ENCODE data around the gene ENTPD5.
"Not testable (repeated sequence)": the region's sequence is repeated elsewhere in the genome, so short reads cannot be mapped to it uniquely, and the experiment has no call there.

The ENTPD5 gene

GRCh38 chr14:74008843-74009499, 10.1 kb downstream of the ENTPD5 start:
- no peak for DNase-seq (ENCODE audit: low spot score)

- DNase-seq (ENCODE audit: low spot score) = not testable (repeated sequence)
Observed at GRCh38 chr14:74005664-74006063, 13.4 kb downstream of the ENTPD5 start.

GRCh38 chr14:73998726-73999125, 20.4 kb downstream of the ENTPD5 start:
- DNase-seq (ENCODE audit: low spot score) = no peak

GRCh38 chr14:73997944-73998447, 21.1 kb downstream of the ENTPD5 start:
- DNase-seq (ENCODE audit: low spot score) = no peak

GRCh38 chr14:73997108-73997943, 21.8 kb downstream of the ENTPD5 start:
- no peak for DNase-seq (ENCODE audit: low spot score)

- no peak for DNase-seq (ENCODE audit: low spot score)
Observed at GRCh38 chr14:73996731-73997107, 22.4 kb downstream of the ENTPD5 start.

GRCh38 chr14:73995977-73996378, 23.1 kb downstream of the ENTPD5 start:
- DNase-seq (ENCODE audit: low spot score) = no peak

- DNase-seq (ENCODE audit: low spot score) = not testable (repeated sequence)
Observed at GRCh38 chr14:73994926-73995325, 24.2 kb downstream of the ENTPD5 start.

- DNase-seq (ENCODE audit: low spot score) = no peak
Observed at GRCh38 chr14:73991092-73991491, 28.0 kb downstream of the ENTPD5 start.

GRCh38 chr14:73988656-73989055, 30.4 kb downstream of the ENTPD5 start:
- DNase-seq (ENCODE audit: low spot score) = not testable (repeated sequence)

- DNase-seq (ENCODE audit: low spot score) = no peak
Observed at GRCh38 chr14:73988065-73988464, 31.0 kb downstream of the ENTPD5 start.

GRCh38 chr14:73977896-73978295, 41.2 kb downstream of the ENTPD5 start:
- DNase-seq (ENCODE audit: low spot score) = no peak

- no peak for DNase-seq (ENCODE audit: low spot score)
Observed at GRCh38 chr14:73976125-73976524, 43.0 kb downstream of the ENTPD5 start.

GRCh38 chr14:73973497-73973896, 45.6 kb downstream of the ENTPD5 start:
- no peak for DNase-seq (ENCODE audit: low spot score)

GRCh38 chr14:73968885-73969284, 50.2 kb downstream of the ENTPD5 start:
- DNase-seq (ENCODE audit: low spot score) = no peak

GRCh38 chr14:73965216-73965615, 53.9 kb downstream of the ENTPD5 start:
- no peak for DNase-seq (ENCODE audit: low spot score)

GRCh38 chr14:73961192-73961591, 57.9 kb downstream of the ENTPD5 start:
- no peak for DNase-seq (ENCODE audit: low spot score)

GRCh38 chr14:73958591-73958990, 60.5 kb downstream of the ENTPD5 start:
- no peak for DNase-seq (ENCODE audit: low spot score)

GRCh38 chr14:73955674-73956073, 63.4 kb downstream of the ENTPD5 start:
- no peak for DNase-seq (ENCODE audit: low spot score)

GRCh38 chr14:73953731-73954130, 65.4 kb downstream of the ENTPD5 start:
- DNase-seq (ENCODE audit: low spot score) = no peak

GRCh38 chr14:73949752-73950734, 69.0 kb downstream of the ENTPD5 start, which contains the start of the genes COQ6 and FAM161B:
COQ6 (plus strand) TSS chr14:73950302; CDS start chr14:73950333, 31 bp downstream.
FAM161B (minus strand) TSS chr14:73950094; CDS start chr14:73950026, 68 bp downstream.
- peak; percentile 97 for DNase-seq (ENCODE audit: low spot score)
